Stimulated activated CD8-positive, alpha-beta memory T cell treated with anti-CD3 and anti-CD28 coated beads, Interleukin-7, amount 100 ng/mL, for 1 hour (primary cell): ENCODE measurements around the gene CEP85.
"Not testable (repeated sequence)": the region's sequence is repeated elsewhere in the genome, so short reads cannot be mapped to it uniquely, and the experiment has no call there.

Experiments used
- DNase-seq, 2 donors: peaks; one replicate each; pipeline ENCODE4 v3.0.0-alpha.2; 2020; ENCODE audit warnings: low read depth in 2 of 2

The CEP85 gene

GRCh38 chr1:26224606-26225005, 9.4 kb upstream of the CEP85 start:
- DNase-seq = no peak

- no peak for DNase-seq
Measured at GRCh38 chr1:26225033-26225831, 8.8 kb upstream of the CEP85 start.

- not testable (repeated sequence) for DNase-seq
Measured at GRCh38 chr1:26230682-26231081, 3.3 kb upstream of the CEP85 start.

GRCh38 chr1:26234644-26235370, 807 bp downstream of the CEP85 start:
- peak in 1 of 2 donors; percentile 2 for DNase-seq

- no peak for DNase-seq
Measured at GRCh38 chr1:26237230-26237966, 3.4 kb downstream of the CEP85 start.

GRCh38 chr1:26239936-26240335, 5.9 kb downstream of the CEP85 start:
- no peak for DNase-seq

GRCh38 chr1:26252718-26253117, 18.7 kb downstream of the CEP85 start:
- DNase-seq = no peak

- no peak for DNase-seq
Measured at GRCh38 chr1:26254404-26254803, 20.4 kb downstream of the CEP85 start.

GRCh38 chr1:26257222-26257621, 23.2 kb downstream of the CEP85 start:
- no peak for DNase-seq

GRCh38 chr1:26259005-26259404, 25.0 kb downstream of the CEP85 start:
- no peak for DNase-seq

- no peak for DNase-seq
Measured at GRCh38 chr1:26259578-26259977, 25.6 kb downstream of the CEP85 start.

GRCh38 chr1:26263212-26263611, 29.2 kb downstream of the CEP85 start:
- DNase-seq = no peak

- no peak for DNase-seq
Measured at GRCh38 chr1:26265405-26265804, 31.4 kb downstream of the CEP85 start.

GRCh38 chr1:26268290-26269197, 34.5 kb downstream of the CEP85 start:
- DNase-seq = no peak

- DNase-seq = no peak
Measured at GRCh38 chr1:26269198-26269550, 35.2 kb downstream of the CEP85 start.

- no peak for DNase-seq
Measured at GRCh38 chr1:26274801-26275425, 40.9 kb downstream of the CEP85 start.

- peak; percentile 52 to 62 for DNase-seq
Measured at GRCh38 chr1:26275580-26276431, 41.8 kb downstream of the CEP85 start.

- DNase-seq = no peak
Measured at GRCh38 chr1:26276432-26276838, 42.4 kb downstream of the CEP85 start.

GRCh38 chr1:26277261-26277661, 43.3 kb downstream of the CEP85 start:
- no peak for DNase-seq

GRCh38 chr1:26277719-26278118, 43.7 kb downstream of the CEP85 start:
- no peak for DNase-seq
